ENCODE results near the gene AIFM2. TPM values are rescaled to one million over a fixed set of nuclear protein-coding genes. Genes with fewer than 3 reads are reported as not detected.

The AIFM2 gene
- total and polyA plus RNA-seq, 9 of the 15 experiments (the other 6 are each of a cell fraction or from before 2014, with no cell fraction given): 2.7 to 14.1 (median 9.2) TPM

- ATAC-seq (no peak), FAIRE-seq (no peak), DNase-seq (ENCODE audit: extremely low read depth in 1 of 4, low spot score in 3 of 4) (no peak)
- WGBS (ENCODE audit: insufficient coverage, low coverage, missing lambda C conversion rate): 0% methylated on average over 5 of the region's 5 CpGs
- BruUV-seq (replicated peaks): no TSS peak
- Histone ChIP-seq H3K4me1 (replicated peaks in 1 of 2; ENCODE audit: control insufficient read depth in 2 of 2, insufficient read depth in 2 of 2, low read length in 2 of 2) (no peaks in the 10 kb centered on the region), H4K20me1 (replicated peaks; ENCODE audit: control insufficient read depth, insufficient read depth, low read length) (no peaks in the 10 kb centered on the region), H3K9ac (ENCODE audit: insufficient read depth in 1 of 2, low read depth in 2 of 2, low read length in 2 of 2) (no peak overlapping the region), H3K4me2 (ENCODE audit: insufficient read depth, low read length) (no peak overlapping the region), H3K9me1 (ENCODE audit: control insufficient read depth, insufficient read depth, low read length) (no peaks in the 10 kb centered on the region), H3K27me3 (ENCODE audit: control insufficient read depth in 2 of 2, insufficient read depth in 2 of 2, low read length in 2 of 2) (peaks cover 26 to 35% of the 10 kb centered on the region in 2 experiments), H3K9me3 (replicated peaks; ENCODE audit: control insufficient read depth, insufficient read depth, low read depth, low read length) (no peaks in the 10 kb centered on the region), H3K79me2 (ENCODE audit: control insufficient read depth, insufficient read depth, low read length) (no peaks in the 10 kb centered on the region), H3K27ac (ENCODE audit: extremely low read depth, low read depth, low read length) (no peak overlapping the region), H3K36me3 (ENCODE audit: control insufficient read depth, insufficient read depth, low read length) (no peaks in the 10 kb centered on the region), H3K4me3 (no peak overlapping the region), H2AFZ (ENCODE audit: low read depth, low read length) (peak overlapping the region; percentile 14; the same call in 1 of the 2 replicates)
- in situ Hi-C loops (cut with MboI): no loop called here
- POLR2A ChIA-PET: no interaction called here
- intact Hi-C loops (cut with micrococcal nuclease): no loop called here
- CTCF ChIA-PET (ENCODE audit: low intra/inter-chr PET ratio): no interaction called here
- TF ChIP-seq ATF6 (CRISPR knock-in tag; IDR thresholded peaks at IDR 0.05): no peak
- TF ChIP-seq EP400 (IDR thresholded peaks at IDR 0.05): 0 out of 2 replicates have a peak, but pooled peaks have one; percentile 7
- TF ChIP-seq MYC (IDR thresholded peaks at IDR 0.05; ENCODE audit: low read depth, low read length): peak; percentile 44; the same call in 1 of the 2 replicates
- TF ChIP-seq MYC (CRISPR knock-in tag; IDR thresholded peaks at IDR 0.05; ENCODE audit: borderline replicate concordance, low read depth): no peak
- no peak for TF ChIP-seq POLR3G (IDR thresholded peaks at IDR 0.05; ENCODE audit: extremely low read depth, insufficient read length, insufficient replicate concordance)
- TF ChIP-seq L3MBTL2 (IDR thresholded peaks at IDR 0.05): peak; percentile 55; the same call in 1 of the 2 replicates
- TF ChIP-seq FOSL1 (tag; conservative IDR thresholded peaks at IDR 0.05): no peak
- no peak for TF ChIP-seq IRF1 (CRISPR knock-in tag; IDR thresholded peaks at IDR 0.05; ENCODE audit: borderline replicate concordance)
- TF ChIP-seq E2F4 (CRISPR knock-in tag; IDR thresholded peaks at IDR 0.05; ENCODE audit: low read depth): no peak
- no peak for TF ChIP-seq PRMT5 (CRISPR knock-in tag; IDR thresholded peaks at IDR 0.05)
- no peak for TF ChIP-seq HLTF (IDR thresholded peaks at IDR 0.05)
- TF ChIP-seq ZNF280B (CRISPR knock-in tag; IDR thresholded peaks at IDR 0.05): no peak
- no peak for TF ChIP-seq SOX6 (IDR thresholded peaks at IDR 0.05)
- no peak for TF ChIP-seq BDP1 (IDR thresholded peaks at IDR 0.05; ENCODE audit: insufficient read depth, insufficient read length)
- peak in 1 of 2 experiments; percentile 58 for TF ChIP-seq E2F6 (IDR thresholded peaks at IDR 0.05; ENCODE audit: borderline replicate concordance in 1 of 2, extremely low read depth in 1 of 2, insufficient read depth in 1 of 2, insufficient read length in 1 of 2, low read depth in 1 of 2, low read length in 1 of 2, poor library complexity in 1 of 2, severe bottlenecking in 1 of 2)
- TF ChIP-seq COPS2 (conservative IDR thresholded peaks at IDR 0.05): no peak
- no peak for TF ChIP-seq HNRNPLL (IDR thresholded peaks at IDR 0.05; ENCODE audit: low read depth, low read length, poor library complexity, severe bottlenecking)
Observed at GRCh38 chr10:70069346-70069745, 63.3 kb downstream of the AIFM2 start.
